Osteoblast (primary cell): ENCODE measurements around the gene TAF6. TPM values are rescaled to one million over a fixed set of nuclear protein-coding genes. Genes with fewer than 3 reads are reported as not detected.

Experiments
- DNase-seq: peaks from one replicate; pipeline ENCODE4 v3.0.0; 2011; ENCODE audit warnings: low spot score, mixed read lengths; ENCODE audit not compliant: insufficient read length; ENCODE audit errors: missing footprints
- H2AFZ ChIP-seq: 2 replicates; pipeline ENCODE4 v1.6.0; 2011; ENCODE audit warnings: mild to moderate bottlenecking, low read length
- H3K27ac ChIP-seq: 2 replicates; pipeline ENCODE4 v1.5.1; 2011; ENCODE audit warnings: mild to moderate bottlenecking, low read depth, low read length, moderate library complexity
- H3K27me3 ChIP-seq: 2 replicates; pipeline ENCODE4 v1.6.0; 2012; ENCODE audit warnings: mild to moderate bottlenecking, control low read depth, inconsistent platforms, low read length, moderate library complexity; ENCODE audit not compliant: insufficient read depth
- H3K36me3 ChIP-seq: 2 replicates; pipeline ENCODE4 v1.5.1; 2011; ENCODE audit warnings: mild to moderate bottlenecking, low read length, control low read depth, moderate library complexity; ENCODE audit not compliant: insufficient read depth
- H3K4me1 ChIP-seq: 2 replicates; pipeline ENCODE4 v1.5.1; 2011; ENCODE audit warnings: mild to moderate bottlenecking, low read length, control low read depth, moderate library complexity; ENCODE audit not compliant: insufficient read depth
- H3K4me2 ChIP-seq: 2 replicates; pipeline ENCODE4 v1.6.0; 2011; ENCODE audit warnings: mild to moderate bottlenecking, low read length; ENCODE audit not compliant: insufficient read depth
- H3K4me3 ChIP-seq: fragments of 200-600 bp; sonication (generic); 3 replicates; pipeline ENCODE4 v1.5.1; 2012; ENCODE audit warnings: mild to moderate bottlenecking, low read length, inconsistent platforms; ENCODE audit not compliant: insufficient read depth
- H3K79me2 ChIP-seq: 2 replicates; pipeline ENCODE4 v1.6.0; 2012; ENCODE audit warnings: mild to moderate bottlenecking, low read length, control low read depth, inconsistent platforms; ENCODE audit not compliant: insufficient read depth
- H3K9me3 ChIP-seq: 2 replicates; pipeline ENCODE4 v1.5.1; 2011; ENCODE audit warnings: low read depth, low read length, control low read depth
- H4K20me1 ChIP-seq: 2 replicates; pipeline ENCODE4 v1.6.0; 2012; ENCODE audit warnings: mild to moderate bottlenecking, low read length, control low read depth; ENCODE audit not compliant: insufficient read depth
- total RNA-seq: library from RNA; depleted of rRNA; stranded (reverse); fragments of >200 nt; gene quantifications from 2 replicates; pipeline ENCODE4 v1.2.3, GENCODE V29; 2012
- TF ChIP-seq, protein P1 (sequence below): IDR thresholded peaks from 2 replicates; pipeline ENCODE4 v1.5.1; 2011; ENCODE audit warnings: mild to moderate bottlenecking, low read depth, low read length, moderate library complexity; ENCODE audit errors: extremely low read depth

Gene TAF6
- total RNA-seq, 1 donor: 36.2 TPM

- Histone ChIP-seq H3K27ac (no peak overlapping the region), H3K27me3 (no peaks in the 10 kb centered on the region), H3K4me2 (no peak overlapping the region), H3K36me3 (peaks cover 68% of the 10 kb centered on the region), H2AFZ (no peak overlapping the region), H3K4me1 (no peaks in the 10 kb centered on the region), H3K9me3 (peaks cover 37% of the 10 kb centered on the region), H4K20me1 (peaks cover 2% of the 10 kb centered on the region), H3K4me3 (peak overlapping the region; percentile 24), H3K79me2 (peaks cover 16% of the 10 kb centered on the region)
- TF ChIP-seq, protein P1, sequence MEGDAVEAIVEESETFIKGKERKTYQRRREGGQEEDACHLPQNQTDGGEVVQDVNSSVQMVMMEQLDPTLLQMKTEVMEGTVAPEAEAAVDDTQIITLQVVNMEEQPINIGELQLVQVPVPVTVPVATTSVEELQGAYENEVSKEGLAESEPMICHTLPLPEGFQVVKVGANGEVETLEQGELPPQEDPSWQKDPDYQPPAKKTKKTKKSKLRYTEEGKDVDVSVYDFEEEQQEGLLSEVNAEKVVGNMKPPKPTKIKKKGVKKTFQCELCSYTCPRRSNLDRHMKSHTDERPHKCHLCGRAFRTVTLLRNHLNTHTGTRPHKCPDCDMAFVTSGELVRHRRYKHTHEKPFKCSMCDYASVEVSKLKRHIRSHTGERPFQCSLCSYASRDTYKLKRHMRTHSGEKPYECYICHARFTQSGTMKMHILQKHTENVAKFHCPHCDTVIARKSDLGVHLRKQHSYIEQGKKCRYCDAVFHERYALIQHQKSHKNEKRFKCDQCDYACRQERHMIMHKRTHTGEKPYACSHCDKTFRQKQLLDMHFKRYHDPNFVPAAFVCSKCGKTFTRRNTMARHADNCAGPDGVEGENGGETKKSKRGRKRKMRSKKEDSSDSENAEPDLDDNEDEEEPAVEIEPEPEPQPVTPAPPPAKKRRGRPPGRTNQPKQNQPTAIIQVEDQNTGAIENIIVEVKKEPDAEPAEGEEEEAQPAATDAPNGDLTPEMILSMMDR: no peak
- DNase-seq: peak; percentile 11
These were observed 48.0 kb downstream of the TAF6 start for GRCh38 chr7:100071018-100071723.

DNA sequence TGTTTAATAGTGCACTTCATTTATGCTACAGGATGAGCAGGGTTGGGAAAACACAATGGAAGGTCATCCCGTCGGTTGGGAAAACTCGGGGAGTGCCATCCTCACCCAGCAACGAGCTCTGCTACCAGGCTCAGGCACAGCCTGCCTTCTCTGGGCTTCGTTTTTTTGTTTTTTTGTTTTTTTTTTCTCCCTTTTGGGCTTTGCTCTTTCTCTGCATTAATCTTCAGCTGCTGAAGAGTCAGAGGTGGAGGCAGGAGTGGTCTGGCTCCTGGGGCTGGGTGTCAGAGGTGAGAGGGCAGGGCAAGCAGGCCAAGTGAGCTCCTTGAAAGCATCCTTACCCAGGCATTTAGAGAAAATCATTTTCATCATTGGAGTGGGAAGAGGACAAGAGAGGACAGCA is 49.2 kb downstream of the TAF6 start:
- H3K27me3 ChIP-seq: no peaks in the 10 kb centered on the region
- H3K27ac ChIP-seq: no peak overlapping the region
- no peak overlapping the region for H2AFZ ChIP-seq
- H3K9me3 ChIP-seq: peaks cover 37% of the 10 kb centered on the region
- TF ChIP-seq, protein P1: no peak
- H3K79me2 ChIP-seq: peaks cover 5% of the 10 kb centered on the region
- no peak overlapping the region for H3K4me2 ChIP-seq
- peaks cover 2% of the 10 kb centered on the region for H4K20me1 ChIP-seq
- H3K36me3 ChIP-seq: peaks cover 56% of the 10 kb centered on the region
- DNase-seq: no peak
- H3K4me3 ChIP-seq: peak overlapping the region; percentile 6
- H3K4me1 ChIP-seq: no peaks in the 10 kb centered on the region

DNA sequence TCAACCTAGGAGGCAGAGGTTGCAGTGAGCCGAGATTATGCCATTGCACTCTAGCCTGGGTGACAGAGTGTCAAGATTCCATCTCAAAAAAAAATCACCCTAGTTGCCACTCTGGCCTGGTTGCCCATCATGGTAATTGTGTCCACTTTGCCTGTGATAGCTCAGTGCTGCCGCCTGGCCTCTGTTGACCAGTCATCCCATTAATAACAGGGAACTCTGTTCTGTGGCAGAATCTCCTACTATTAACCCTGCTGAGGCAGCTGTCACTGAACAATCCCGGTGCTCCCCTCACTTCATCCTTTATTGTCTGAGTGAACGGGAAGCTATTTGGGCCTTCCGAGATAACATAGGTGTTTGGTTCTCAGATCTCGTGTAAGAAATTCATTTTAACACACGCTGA is 52.2 kb downstream of the TAF6 start:
- TF ChIP-seq, protein P1: no peak
- no peaks in the 10 kb centered on the region for H3K27me3 ChIP-seq

GRCh38 chr7:100065452-100066186 is 53.5 kb downstream of the TAF6 start:
- Histone ChIP-seq H3K36me3 (peaks cover 44% of the 10 kb centered on the region), H3K27ac (no peak overlapping the region), H3K4me2 (no peak overlapping the region), H3K4me3 (no peak overlapping the region), H3K27me3 (no peaks in the 10 kb centered on the region), H4K20me1 (no peaks in the 10 kb centered on the region), H2AFZ (no peak overlapping the region), H3K9me3 (peaks cover 15% of the 10 kb centered on the region), H3K79me2 (no peaks in the 10 kb centered on the region), H3K4me1 (no peaks in the 10 kb centered on the region)
- TF ChIP-seq, protein P1: no peak
- DNase-seq: peak; percentile 51

More for the DNA sequence above, 52.2 kb downstream of the TAF6 start:
- no peaks in the 10 kb centered on the region for H3K4me1 ChIP-seq
- DNase-seq: no peak
- no peak overlapping the region for H3K4me2 ChIP-seq
- H3K4me3 ChIP-seq: no peak overlapping the region
- H3K9me3 ChIP-seq: peaks cover 29% of the 10 kb centered on the region
- H4K20me1 ChIP-seq: peaks cover 2% of the 10 kb centered on the region
- H2AFZ ChIP-seq: no peak overlapping the region
- no peak overlapping the region for H3K27ac ChIP-seq
- no peaks in the 10 kb centered on the region for H3K79me2 ChIP-seq
- peaks cover 45% of the 10 kb centered on the region for H3K36me3 ChIP-seq
